Measurements from ENCODE around the gene TKT. TPM values are rescaled to one million over a fixed set of nuclear protein-coding genes. Genes with fewer than 3 reads are reported as not detected.

Gene TKT
- total and polyA plus RNA-seq, 2 of the 13 experiments (the other 11 are each of a cell fraction or from before 2014, with no cell fraction given) = 150 to 238 TPM

DNA sequence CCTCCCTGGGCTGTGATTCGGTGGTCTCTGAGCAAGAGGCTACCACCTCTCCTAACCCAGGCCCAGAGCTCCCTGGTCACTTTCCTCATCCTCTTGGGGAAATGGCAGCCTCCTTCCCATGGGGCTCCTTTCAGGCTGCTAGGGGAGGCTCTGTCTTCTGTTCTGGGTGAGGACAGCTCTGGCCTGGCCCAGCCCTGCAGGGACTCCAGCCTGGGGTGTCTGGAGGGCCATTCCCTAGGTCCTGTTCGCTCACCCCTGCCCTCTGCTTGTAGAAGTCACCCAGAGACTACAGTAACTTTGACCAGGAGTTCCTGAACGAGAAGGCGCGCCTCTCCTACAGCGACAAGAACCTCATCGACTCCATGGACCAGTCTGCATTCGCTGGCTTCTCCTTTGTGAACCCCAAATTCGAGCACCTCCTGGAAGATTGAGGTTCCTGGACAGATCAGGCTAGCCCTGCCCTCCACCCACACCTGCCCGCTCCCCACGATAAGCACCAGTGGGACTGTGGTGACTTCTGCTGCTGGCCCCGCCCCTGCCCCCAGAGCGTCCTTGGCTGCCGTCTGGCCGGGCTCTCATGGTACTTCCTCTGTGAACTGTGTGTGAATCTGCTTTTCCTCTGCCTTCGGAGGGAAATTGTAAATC is 63.9 kb downstream of the TKT start:
- no peaks in the 10 kb centered on the region for H3K9me3 ChIP-seq (ENCODE audit: low read length)
- H3K27ac ChIP-seq (ENCODE audit: extremely low read length, insufficient read depth, low read length) = no peak overlapping the region
- no peak overlapping the region for H3K4me2 ChIP-seq (ENCODE audit: low read depth, low read length)
- WGBS (ENCODE audit: low lambda C conversion rate) = 93% methylated on average over 13 of the region's 16 CpGs
- no peaks in the 10 kb centered on the region for H3K79me2 ChIP-seq (ENCODE audit: insufficient read depth, low read length)
- H4K20me1 ChIP-seq (ENCODE audit: insufficient read depth, low read length) = no peaks in the 10 kb centered on the region
- H3K36me3 ChIP-seq (replicated peaks in 1 of 2; ENCODE audit: control insufficient read depth in 1 of 2, insufficient read depth in 2 of 2, low read length in 2 of 2) = peaks cover 13 to 41% of the 10 kb centered on the region in 2 experiments; a peak in 4 of 5 replicates
- no peaks in the 10 kb centered on the region for H3K27me3 ChIP-seq (ENCODE audit: control insufficient read depth in 1 of 2, insufficient read depth in 2 of 2, low read length in 2 of 2)
- ATAC-seq = no peak
- in situ Hi-C loops (cut with HindIII; ENCODE audit: extremely low pct_ligation_motif_present, low pct_unique_long_range_greater_than_20kb) (no loop called here), intact Hi-C loops (cut with micrococcal nuclease; ENCODE audit: unreplicated experiment) (no loop called here)
- DNase-seq (ENCODE audit: low spot score) = no peak
- POLR2A ChIA-PET = interaction anchor here (1.2 kb wide), 1 partner anchor 60 kb away, joined by 3 read pairs; no protein-coding TSS in a partner anchor
- no peak overlapping the region for H2AFZ ChIP-seq (ENCODE audit: low read length)
- H3K4me3 ChIP-seq (replicated peaks in 1 of 3; ENCODE audit: insufficient read depth in 1 of 3, low read depth in 2 of 3, low read length in 3 of 3) = no peak overlapping the region
- BruUV-seq (replicated peaks) = no TSS peak
- no peak overlapping the region for H3K9ac ChIP-seq (ENCODE audit: insufficient read depth, low read depth, low read length)
- H3K4me1 ChIP-seq (ENCODE audit: insufficient read depth, low read length) = peaks cover 23% of the 10 kb centered on the region
- FAIRE-seq = no peak
- CTCF ChIA-PET (ENCODE audit: low intra/inter-chr PET ratio, low total read pairs) = no interaction called here
- no peak for TF ChIP-seq IRF2 (CRISPR knock-in tag; IDR thresholded peaks at IDR 0.05)
- no peak for TF ChIP-seq SMARCC2 (IDR thresholded peaks at IDR 0.05)
- TF ChIP-seq ZNF44 (CRISPR knock-in tag; IDR thresholded peaks at IDR 0.05) = no peak
- TF ChIP-seq, protein P1, sequence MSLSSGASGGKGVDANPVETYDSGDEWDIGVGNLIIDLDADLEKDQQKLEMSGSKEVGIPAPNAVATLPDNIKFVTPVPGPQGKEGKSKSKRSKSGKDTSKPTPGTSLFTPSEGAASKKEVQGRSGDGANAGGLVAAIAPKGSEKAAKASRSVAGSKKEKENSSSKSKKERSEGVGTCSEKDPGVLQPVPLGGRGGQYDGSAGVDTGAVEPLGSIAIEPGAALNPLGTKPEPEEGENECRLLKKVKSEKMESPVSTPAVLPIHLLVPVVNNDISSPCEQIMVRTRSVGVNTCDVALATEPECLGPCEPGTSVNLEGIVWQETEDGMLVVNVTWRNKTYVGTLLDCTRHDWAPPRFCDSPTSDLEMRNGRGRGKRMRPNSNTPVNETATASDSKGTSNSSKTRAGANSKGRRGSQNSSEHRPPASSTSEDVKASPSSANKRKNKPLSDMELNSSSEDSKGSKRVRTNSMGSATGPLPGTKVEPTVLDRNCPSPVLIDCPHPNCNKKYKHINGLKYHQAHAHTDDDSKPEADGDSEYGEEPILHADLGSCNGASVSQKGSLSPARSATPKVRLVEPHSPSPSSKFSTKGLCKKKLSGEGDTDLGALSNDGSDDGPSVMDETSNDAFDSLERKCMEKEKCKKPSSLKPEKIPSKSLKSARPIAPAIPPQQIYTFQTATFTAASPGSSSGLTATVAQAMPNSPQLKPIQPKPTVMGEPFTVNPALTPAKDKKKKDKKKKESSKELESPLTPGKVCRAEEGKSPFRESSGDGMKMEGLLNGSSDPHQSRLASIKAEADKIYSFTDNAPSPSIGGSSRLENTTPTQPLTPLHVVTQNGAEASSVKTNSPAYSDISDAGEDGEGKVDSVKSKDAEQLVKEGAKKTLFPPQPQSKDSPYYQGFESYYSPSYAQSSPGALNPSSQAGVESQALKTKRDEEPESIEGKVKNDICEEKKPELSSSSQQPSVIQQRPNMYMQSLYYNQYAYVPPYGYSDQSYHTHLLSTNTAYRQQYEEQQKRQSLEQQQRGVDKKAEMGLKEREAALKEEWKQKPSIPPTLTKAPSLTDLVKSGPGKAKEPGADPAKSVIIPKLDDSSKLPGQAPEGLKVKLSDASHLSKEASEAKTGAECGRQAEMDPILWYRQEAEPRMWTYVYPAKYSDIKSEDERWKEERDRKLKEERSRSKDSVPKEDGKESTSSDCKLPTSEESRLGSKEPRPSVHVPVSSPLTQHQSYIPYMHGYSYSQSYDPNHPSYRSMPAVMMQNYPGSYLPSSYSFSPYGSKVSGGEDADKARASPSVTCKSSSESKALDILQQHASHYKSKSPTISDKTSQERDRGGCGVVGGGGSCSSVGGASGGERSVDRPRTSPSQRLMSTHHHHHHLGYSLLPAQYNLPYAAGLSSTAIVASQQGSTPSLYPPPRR (CRISPR knock-in tag; IDR thresholded peaks at IDR 0.05; ENCODE audit: borderline replicate concordance) = no peak
- TF ChIP-seq, protein P2, sequence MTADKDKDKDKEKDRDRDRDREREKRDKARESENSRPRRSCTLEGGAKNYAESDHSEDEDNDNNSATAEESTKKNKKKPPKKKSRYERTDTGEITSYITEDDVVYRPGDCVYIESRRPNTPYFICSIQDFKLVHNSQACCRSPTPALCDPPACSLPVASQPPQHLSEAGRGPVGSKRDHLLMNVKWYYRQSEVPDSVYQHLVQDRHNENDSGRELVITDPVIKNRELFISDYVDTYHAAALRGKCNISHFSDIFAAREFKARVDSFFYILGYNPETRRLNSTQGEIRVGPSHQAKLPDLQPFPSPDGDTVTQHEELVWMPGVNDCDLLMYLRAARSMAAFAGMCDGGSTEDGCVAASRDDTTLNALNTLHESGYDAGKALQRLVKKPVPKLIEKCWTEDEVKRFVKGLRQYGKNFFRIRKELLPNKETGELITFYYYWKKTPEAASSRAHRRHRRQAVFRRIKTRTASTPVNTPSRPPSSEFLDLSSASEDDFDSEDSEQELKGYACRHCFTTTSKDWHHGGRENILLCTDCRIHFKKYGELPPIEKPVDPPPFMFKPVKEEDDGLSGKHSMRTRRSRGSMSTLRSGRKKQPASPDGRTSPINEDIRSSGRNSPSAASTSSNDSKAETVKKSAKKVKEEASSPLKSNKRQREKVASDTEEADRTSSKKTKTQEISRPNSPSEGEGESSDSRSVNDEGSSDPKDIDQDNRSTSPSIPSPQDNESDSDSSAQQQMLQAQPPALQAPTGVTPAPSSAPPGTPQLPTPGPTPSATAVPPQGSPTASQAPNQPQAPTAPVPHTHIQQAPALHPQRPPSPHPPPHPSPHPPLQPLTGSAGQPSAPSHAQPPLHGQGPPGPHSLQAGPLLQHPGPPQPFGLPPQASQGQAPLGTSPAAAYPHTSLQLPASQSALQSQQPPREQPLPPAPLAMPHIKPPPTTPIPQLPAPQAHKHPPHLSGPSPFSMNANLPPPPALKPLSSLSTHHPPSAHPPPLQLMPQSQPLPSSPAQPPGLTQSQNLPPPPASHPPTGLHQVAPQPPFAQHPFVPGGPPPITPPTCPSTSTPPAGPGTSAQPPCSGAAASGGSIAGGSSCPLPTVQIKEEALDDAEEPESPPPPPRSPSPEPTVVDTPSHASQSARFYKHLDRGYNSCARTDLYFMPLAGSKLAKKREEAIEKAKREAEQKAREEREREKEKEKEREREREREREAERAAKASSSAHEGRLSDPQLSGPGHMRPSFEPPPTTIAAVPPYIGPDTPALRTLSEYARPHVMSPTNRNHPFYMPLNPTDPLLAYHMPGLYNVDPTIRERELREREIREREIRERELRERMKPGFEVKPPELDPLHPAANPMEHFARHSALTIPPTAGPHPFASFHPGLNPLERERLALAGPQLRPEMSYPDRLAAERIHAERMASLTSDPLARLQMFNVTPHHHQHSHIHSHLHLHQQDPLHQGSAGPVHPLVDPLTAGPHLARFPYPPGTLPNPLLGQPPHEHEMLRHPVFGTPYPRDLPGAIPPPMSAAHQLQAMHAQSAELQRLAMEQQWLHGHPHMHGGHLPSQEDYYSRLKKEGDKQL (CRISPR knock-in tag; IDR thresholded peaks at IDR 0.05; ENCODE audit: low read depth) = no peak
- TF ChIP-seq, protein P3, sequence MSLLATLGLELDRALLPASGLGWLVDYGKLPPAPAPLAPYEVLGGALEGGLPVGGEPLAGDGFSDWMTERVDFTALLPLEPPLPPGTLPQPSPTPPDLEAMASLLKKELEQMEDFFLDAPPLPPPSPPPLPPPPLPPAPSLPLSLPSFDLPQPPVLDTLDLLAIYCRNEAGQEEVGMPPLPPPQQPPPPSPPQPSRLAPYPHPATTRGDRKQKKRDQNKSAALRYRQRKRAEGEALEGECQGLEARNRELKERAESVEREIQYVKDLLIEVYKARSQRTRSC (CRISPR knock-in tag; IDR thresholded peaks at IDR 0.05; ENCODE audit: low read depth) = no peak
- TF ChIP-seq ZNF441 (CRISPR knock-in tag; IDR thresholded peaks at IDR 0.05; ENCODE audit: borderline replicate concordance) = no peak
- TF ChIP-seq ZFP1 (CRISPR knock-in tag; IDR thresholded peaks at IDR 0.05) = no peak
